ENCODE data around the gene UQCRC1.

Gene UQCRC1

GRCh38 chr3:48633256-48633655 lies 23.8 kb upstream of the UQCRC1 start:
- DNase-seq: no peak

GRCh38 chr3:48631516-48632448 lies 22.3 kb upstream of the UQCRC1 start:
- no peak for DNase-seq

- DNase-seq: no peak
These were observed 21.4 kb upstream of the UQCRC1 start for GRCh38 chr3:48630833-48631232.

GRCh38 chr3:48630407-48630806 lies 21.0 kb upstream of the UQCRC1 start:
- no peak for DNase-seq

GRCh38 chr3:48629894-48630293 lies 20.4 kb upstream of the UQCRC1 start:
- DNase-seq: no peak

- no peak for DNase-seq
These were observed 19.0 kb upstream of the UQCRC1 start for GRCh38 chr3:48628277-48629017.

- DNase-seq: no peak
These were observed 16.2 kb upstream of the UQCRC1 start for GRCh38 chr3:48625600-48625999.

GRCh38 chr3:48624767-48625166 lies 15.3 kb upstream of the UQCRC1 start:
- no peak for DNase-seq

GRCh38 chr3:48623851-48624547 lies 14.6 kb upstream of the UQCRC1 start:
- peak; percentile 70 for DNase-seq

- no peak for DNase-seq
These were observed 12.0 kb upstream of the UQCRC1 start, which contains the start of gene TMEM89 for GRCh38 chr3:48621461-48621869. Gene TMEM89 (minus strand): TSS chr3:48621769. CDS start chr3:48621756, 13 bp downstream.

GRCh38 chr3:48619541-48620524 lies 10.4 kb upstream of the UQCRC1 start:
- DNase-seq: no peak

GRCh38 chr3:48617559-48617958 lies 8.1 kb upstream of the UQCRC1 start:
- DNase-seq: no peak

- no peak for DNase-seq
These were observed 4.6 kb upstream of the UQCRC1 start for GRCh38 chr3:48614044-48614443.

- DNase-seq: no peak
These were observed 2.9 kb upstream of the UQCRC1 start for GRCh38 chr3:48612309-48612708.

GRCh38 chr3:48607519-48607918 lies 1.9 kb downstream of the UQCRC1 start:
- no peak for DNase-seq

- no peak for DNase-seq
These were observed 7.8 kb downstream of the UQCRC1 start for GRCh38 chr3:48601622-48601994.

- DNase-seq: no peak
These were observed 8.5 kb downstream of the UQCRC1 start for GRCh38 chr3:48600711-48601621.

GRCh38 chr3:48599509-48600285 lies 9.7 kb downstream of the UQCRC1 start:
- no peak for DNase-seq

GRCh38 chr3:48599077-48599501 lies 10.4 kb downstream of the UQCRC1 start:
- DNase-seq: no peak

Data from COR-L47 (cell line).